Measurements from ENCODE around the gene TENM4.

TENM4 gene

GRCh38 chr11:79050786-79051185, 390.0 kb downstream of the TENM4 start:
- TF ChIP-seq CTCF (IDR thresholded peaks at IDR 0.05; ENCODE audit: borderline replicate concordance, extremely low read depth, low read length, poor library complexity, severe bottlenecking) (no peak), EZH2 (IDR thresholded peaks at IDR 0.05; ENCODE audit: borderline replicate concordance, low read depth, low read length, severe bottlenecking) (no peak)
- H3K4me2 ChIP-seq (ENCODE audit: insufficient read depth, low read length), result no peak overlapping the region
- no peaks in the 10 kb centered on the region for H3K36me3 ChIP-seq (ENCODE audit: insufficient read depth, low read length)
- ATAC-seq (ENCODE audit: insufficient read depth, low read depth), result no peak
- H3K27me3 ChIP-seq (ENCODE audit: insufficient read depth, low read length, poor library complexity), result peaks cover 9% of the 10 kb centered on the region
- no peak overlapping the region for H2AFZ ChIP-seq (ENCODE audit: low read depth, low read length)
- no peak overlapping the region for H3K4me3 ChIP-seq (ENCODE audit: low read depth in 1 of 2, low read length in 2 of 2)
- H3K79me2 ChIP-seq (ENCODE audit: insufficient read depth, low read length), result no peaks in the 10 kb centered on the region
- DNase-seq, result no peak
- no peaks in the 10 kb centered on the region for H3K9me3 ChIP-seq (ENCODE audit: insufficient read depth, low read length, severe bottlenecking)
- no peaks in the 10 kb centered on the region; the same call in 1 of the 2 replicates for H4K20me1 ChIP-seq (ENCODE audit: insufficient read depth, low read length)
- no peak overlapping the region for H3K9ac ChIP-seq (ENCODE audit: low read depth, low read length)
- no peak overlapping the region for H3K27ac ChIP-seq (ENCODE audit: low read length)
- H3K4me1 ChIP-seq (ENCODE audit: insufficient read depth, low read length), result no peaks in the 10 kb centered on the region

- Histone ChIP-seq H3K79me2 (ENCODE audit: insufficient read depth, low read length) (no peaks in the 10 kb centered on the region), H3K27ac (ENCODE audit: low read length) (no peak overlapping the region), H3K4me2 (ENCODE audit: insufficient read depth, low read length) (no peak overlapping the region), H4K20me1 (ENCODE audit: insufficient read depth, low read length) (no peaks in the 10 kb centered on the region; the same call in 1 of the 2 replicates), H3K4me3 (ENCODE audit: low read depth in 1 of 2, low read length in 2 of 2) (no peak overlapping the region), H3K36me3 (ENCODE audit: insufficient read depth, low read length) (no peaks in the 10 kb centered on the region), H3K9ac (ENCODE audit: low read depth, low read length) (no peak overlapping the region), H3K4me1 (ENCODE audit: insufficient read depth, low read length) (no peaks in the 10 kb centered on the region), H3K9me3 (ENCODE audit: insufficient read depth, low read length, severe bottlenecking) (no peaks in the 10 kb centered on the region), H3K27me3 (ENCODE audit: insufficient read depth, low read length, poor library complexity) (peaks cover 11% of the 10 kb centered on the region), H2AFZ (ENCODE audit: low read depth, low read length) (no peak overlapping the region)
- TF ChIP-seq CTCF (IDR thresholded peaks at IDR 0.05; ENCODE audit: borderline replicate concordance, extremely low read depth, low read length, poor library complexity, severe bottlenecking) (no peak), EZH2 (IDR thresholded peaks at IDR 0.05; ENCODE audit: borderline replicate concordance, low read depth, low read length, severe bottlenecking) (no peak)
- ATAC-seq (ENCODE audit: insufficient read depth, low read depth), result no peak
- no peak for DNase-seq
Measured at GRCh38 chr11:79049741-79050179, 391.1 kb downstream of the TENM4 start.

- Histone ChIP-seq H4K20me1 (ENCODE audit: insufficient read depth, low read length) (no peaks in the 10 kb centered on the region; the same call in 1 of the 2 replicates), H3K9ac (ENCODE audit: low read depth, low read length) (no peak overlapping the region), H3K4me1 (ENCODE audit: insufficient read depth, low read length) (no peaks in the 10 kb centered on the region), H3K79me2 (ENCODE audit: insufficient read depth, low read length) (no peaks in the 10 kb centered on the region), H3K27ac (ENCODE audit: low read length) (no peak overlapping the region), H2AFZ (ENCODE audit: low read depth, low read length) (no peak overlapping the region), H3K4me3 (ENCODE audit: low read depth in 1 of 2, low read length in 2 of 2) (no peak overlapping the region), H3K9me3 (ENCODE audit: insufficient read depth, low read length, severe bottlenecking) (no peaks in the 10 kb centered on the region), H3K4me2 (ENCODE audit: insufficient read depth, low read length) (no peak overlapping the region), H3K27me3 (ENCODE audit: insufficient read depth, low read length, poor library complexity) (peaks cover 16% of the 10 kb centered on the region), H3K36me3 (ENCODE audit: insufficient read depth, low read length) (no peaks in the 10 kb centered on the region)
- TF ChIP-seq EZH2 (IDR thresholded peaks at IDR 0.05; ENCODE audit: borderline replicate concordance, low read depth, low read length, severe bottlenecking) (no peak), CTCF (IDR thresholded peaks at IDR 0.05; ENCODE audit: borderline replicate concordance, extremely low read depth, low read length, poor library complexity, severe bottlenecking) (no peak)
- no peak for DNase-seq
- ATAC-seq (ENCODE audit: insufficient read depth, low read depth), result no peak
Measured at GRCh38 chr11:79047980-79048379, 392.9 kb downstream of the TENM4 start.

DNA sequence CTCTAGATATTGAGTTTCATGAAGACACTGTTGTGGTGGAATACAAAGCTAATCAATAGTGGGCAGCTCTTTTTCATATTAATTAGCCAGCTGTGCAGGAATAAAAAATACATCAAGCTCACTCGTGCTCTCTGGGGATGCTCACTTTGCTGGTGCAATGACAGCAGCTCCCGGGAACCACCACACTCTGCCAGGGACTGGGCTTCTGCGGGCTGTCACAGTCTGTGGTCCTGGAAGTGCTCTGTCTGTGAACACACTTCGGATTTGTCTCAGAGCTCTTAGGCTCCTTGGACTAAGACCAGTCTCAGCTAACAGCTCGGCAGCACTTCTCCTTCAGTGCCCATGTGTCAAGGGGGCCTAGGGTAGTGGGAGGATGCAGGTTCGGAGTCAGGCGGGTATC, 393.5 kb downstream of the TENM4 start:
- no peaks in the 10 kb centered on the region for H3K79me2 ChIP-seq (ENCODE audit: insufficient read depth, low read length)
- ATAC-seq (ENCODE audit: insufficient read depth, low read depth) (no peak), DNase-seq (no peak)
- H3K27ac ChIP-seq (ENCODE audit: low read length), result no peak overlapping the region
- H3K4me3 ChIP-seq (ENCODE audit: low read depth in 1 of 2, low read length in 2 of 2), result no peak overlapping the region
- peaks cover 19% of the 10 kb centered on the region for H3K27me3 ChIP-seq (ENCODE audit: insufficient read depth, low read length, poor library complexity)
- no peaks in the 10 kb centered on the region for H3K9me3 ChIP-seq (ENCODE audit: insufficient read depth, low read length, severe bottlenecking)
- no peaks in the 10 kb centered on the region for H4K20me1 ChIP-seq (ENCODE audit: insufficient read depth, low read length)
- H2AFZ ChIP-seq (ENCODE audit: low read depth, low read length), result no peak overlapping the region
- H3K4me2 ChIP-seq (ENCODE audit: insufficient read depth, low read length), result no peak overlapping the region
- no peaks in the 10 kb centered on the region for H3K4me1 ChIP-seq (ENCODE audit: insufficient read depth, low read length)
- H3K36me3 ChIP-seq (ENCODE audit: insufficient read depth, low read length), result no peaks in the 10 kb centered on the region
- no peak overlapping the region for H3K9ac ChIP-seq (ENCODE audit: low read depth, low read length)
- TF ChIP-seq EZH2 (IDR thresholded peaks at IDR 0.05; ENCODE audit: borderline replicate concordance, low read depth, low read length, severe bottlenecking), result no peak
- no peak for TF ChIP-seq CTCF (IDR thresholded peaks at IDR 0.05; ENCODE audit: borderline replicate concordance, extremely low read depth, low read length, poor library complexity, severe bottlenecking)

All from DND-41 (cell line).